ENCODE results near the gene ING4.

Gene ING4

DNA sequence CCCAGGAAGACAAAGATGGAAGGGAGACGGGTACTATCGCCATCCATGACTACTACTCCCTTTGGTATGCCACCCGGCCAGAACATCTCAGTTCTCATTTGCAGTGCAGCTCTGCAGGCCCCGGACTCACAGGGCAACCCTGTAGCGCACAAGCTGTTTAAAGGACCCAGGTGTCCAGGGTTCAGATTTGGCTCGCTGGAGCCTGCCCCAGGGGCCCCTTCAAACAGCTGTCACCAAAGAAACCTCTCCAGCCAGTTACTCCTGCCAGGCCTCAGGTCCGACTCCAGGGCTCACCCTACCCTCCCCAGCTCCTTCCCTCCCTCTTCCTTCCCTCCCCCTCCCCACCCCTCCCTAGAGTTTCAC lies 50.3 kb downstream of the ING4 start:
- H3K4me1 ChIP-seq (ENCODE audit: control insufficient read depth, insufficient read depth, low read depth, low read length): peaks cover 21% of the 10 kb centered on the region
- peak overlapping the region; percentile 65 for H2BK15ac ChIP-seq (ENCODE audit: low read depth, poor library complexity, severe bottlenecking)
- H3K23ac ChIP-seq (ENCODE audit: low read length in 2 of 2): no peak overlapping the region
- peak overlapping the region; percentile 27 to 70 for H3K4me3 ChIP-seq (ENCODE audit: insufficient read depth in 1 of 2, low read depth in 1 of 2, low read length in 2 of 2)
- peak overlapping the region; percentile 100 for H4K8ac ChIP-seq (ENCODE audit: low read length)
- peak overlapping the region; percentile 100 for H2BK120ac ChIP-seq (ENCODE audit: low read depth, low read length)
- peak overlapping the region; percentile 46 to 97 for H2BK12ac ChIP-seq (ENCODE audit: low read length in 2 of 2)
- no peaks in the 10 kb centered on the region for H3K27me3 ChIP-seq (ENCODE audit: control insufficient read depth in 1 of 2, insufficient read depth in 1 of 2, low read length in 2 of 2)
- no peak overlapping the region for H2AFZ ChIP-seq (ENCODE audit: low read depth, low read length)
- WGBS: 57% methylated on average over 7 of the region's 7 CpGs
- H2AK5ac ChIP-seq (ENCODE audit: low read length, severe bottlenecking): peak overlapping the region; percentile 94
- peak overlapping the region; percentile 54 for H3K4me2 ChIP-seq (ENCODE audit: low read length, poor library complexity, severe bottlenecking)
- H3K36me3 ChIP-seq (ENCODE audit: control insufficient read depth in 1 of 2, insufficient read depth in 2 of 2, low read depth in 1 of 2, low read length in 2 of 2): no peaks in the 10 kb centered on the region
- peak overlapping the region; percentile 77 to 86 for H3K4ac ChIP-seq (ENCODE audit: low read depth in 1 of 2, low read length in 2 of 2)
- H2BK5ac ChIP-seq (ENCODE audit: low read depth, low read length, poor library complexity, severe bottlenecking): peak overlapping the region; percentile 86
- peak overlapping the region; percentile 94 to 97 for H3K18ac ChIP-seq (ENCODE audit: low read depth in 1 of 2, low read length in 2 of 2)
- H3K9me3 ChIP-seq (ENCODE audit: control insufficient read depth, low read length): no peaks in the 10 kb centered on the region
- no peaks in the 10 kb centered on the region for H3K79me1 ChIP-seq (replicated peaks; ENCODE audit: low read length, poor library complexity, severe bottlenecking)
- no peak overlapping the region for H3K14ac ChIP-seq (ENCODE audit: low read length in 2 of 2)
- DNase-seq: no peak
- peak overlapping the region; percentile 96 for H4K91ac ChIP-seq (ENCODE audit: low read length)
- peak overlapping the region; percentile 99 for H3K27ac ChIP-seq (ENCODE audit: low read length, poor library complexity, severe bottlenecking)
- H3K9ac ChIP-seq (ENCODE audit: low read length): peak overlapping the region; percentile 87

DNA sequence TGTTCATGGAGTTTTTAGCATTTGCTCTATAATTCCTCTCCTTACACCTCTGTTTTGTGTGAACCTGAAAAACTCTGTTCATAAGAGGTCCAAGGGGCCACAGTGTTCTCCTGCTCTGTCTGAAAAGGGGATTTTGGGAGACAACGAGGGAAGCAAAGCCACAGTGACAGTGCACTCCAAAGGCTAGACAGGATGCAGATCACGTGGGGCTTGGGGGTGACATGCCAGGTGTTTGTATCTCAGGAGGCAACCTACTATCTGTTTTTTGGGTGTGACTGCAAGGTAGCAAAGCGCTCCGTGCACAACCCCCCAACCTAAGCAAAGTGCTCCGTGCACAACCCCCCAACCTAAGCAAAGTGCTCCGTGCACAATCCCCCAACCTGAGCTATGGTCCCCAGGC lies 50.7 kb downstream of the ING4 start:
- H3K27me3 ChIP-seq (ENCODE audit: control insufficient read depth in 1 of 2, insufficient read depth in 1 of 2, low read length in 2 of 2): no peaks in the 10 kb centered on the region
- DNase-seq: no peak
- no peaks in the 10 kb centered on the region for H3K36me3 ChIP-seq (ENCODE audit: control insufficient read depth in 1 of 2, insufficient read depth in 2 of 2, low read depth in 1 of 2, low read length in 2 of 2)
- peak overlapping the region; percentile 87 for H3K9ac ChIP-seq (ENCODE audit: low read length)
- H3K79me1 ChIP-seq (replicated peaks; ENCODE audit: low read length, poor library complexity, severe bottlenecking): no peaks in the 10 kb centered on the region
- H3K4me3 ChIP-seq (ENCODE audit: insufficient read depth in 1 of 2, low read depth in 1 of 2, low read length in 2 of 2): no peak overlapping the region
- WGBS: 87% methylated on average over 6 of the region's 6 CpGs
- H3K23ac ChIP-seq (ENCODE audit: low read length in 2 of 2): no peak overlapping the region
- H3K14ac ChIP-seq (ENCODE audit: low read length in 2 of 2): no peak overlapping the region
- H2BK15ac ChIP-seq (ENCODE audit: low read depth, poor library complexity, severe bottlenecking): peak overlapping the region; percentile 48
- H2AK5ac ChIP-seq (ENCODE audit: low read length, severe bottlenecking): peak overlapping the region; percentile 94
- peak overlapping the region; percentile 96 for H4K91ac ChIP-seq (ENCODE audit: low read length)
- no peak overlapping the region for H3K4me2 ChIP-seq (ENCODE audit: low read length, poor library complexity, severe bottlenecking)
- H2BK12ac ChIP-seq (ENCODE audit: low read length in 2 of 2): peak overlapping the region; percentile 46 to 97
- peaks cover 21% of the 10 kb centered on the region for H3K4me1 ChIP-seq (ENCODE audit: control insufficient read depth, insufficient read depth, low read depth, low read length)
- H2BK120ac ChIP-seq (ENCODE audit: low read depth, low read length): peak overlapping the region; percentile 100
- H3K9me3 ChIP-seq (ENCODE audit: control insufficient read depth, low read length): no peaks in the 10 kb centered on the region
- peak overlapping the region; percentile 77 to 86 for H3K4ac ChIP-seq (ENCODE audit: low read depth in 1 of 2, low read length in 2 of 2)
- no peak overlapping the region for H2BK5ac ChIP-seq (ENCODE audit: low read depth, low read length, poor library complexity, severe bottlenecking)
- H2AFZ ChIP-seq (ENCODE audit: low read depth, low read length): no peak overlapping the region
- peak overlapping the region; percentile 94 to 97 for H3K18ac ChIP-seq (ENCODE audit: low read depth in 1 of 2, low read length in 2 of 2)
- H4K8ac ChIP-seq (ENCODE audit: low read length): peak overlapping the region; percentile 100
- peak overlapping the region; percentile 99 for H3K27ac ChIP-seq (ENCODE audit: low read length, poor library complexity, severe bottlenecking)

DNA sequence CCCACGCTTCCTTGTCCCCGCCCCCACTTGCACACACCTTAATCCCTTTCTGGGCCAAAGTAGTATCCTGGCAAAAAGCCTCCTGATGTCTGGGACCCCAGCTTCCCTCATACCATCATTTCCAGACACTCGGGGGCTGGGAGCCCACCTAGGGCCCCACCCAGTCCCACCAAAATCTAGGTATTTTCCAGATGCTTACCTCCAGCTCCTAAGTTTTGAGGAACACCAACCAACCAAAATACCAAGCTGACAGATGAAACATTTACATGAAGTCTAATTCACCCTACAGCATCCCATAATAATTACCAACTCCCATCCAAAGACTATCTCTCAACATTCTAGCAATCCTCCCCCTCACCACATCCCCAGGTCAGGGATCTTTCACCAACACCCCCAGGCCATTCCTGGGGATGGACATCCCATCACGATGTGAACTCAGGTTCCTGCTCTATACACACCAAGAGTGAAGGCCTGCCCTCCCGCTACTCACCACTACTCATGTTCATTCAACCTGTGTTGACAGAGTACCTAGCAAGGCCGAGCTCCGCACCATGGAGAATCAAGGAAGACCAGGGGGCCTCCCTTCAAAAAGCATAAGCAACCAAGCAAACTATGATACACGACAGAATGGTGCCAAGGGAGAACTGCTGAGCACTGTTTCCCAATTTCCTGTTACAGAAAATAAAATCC lies 54.2 kb downstream of the ING4 start:
- H3K9ac ChIP-seq (ENCODE audit: low read length): no peak overlapping the region
- H3K4me3 ChIP-seq (ENCODE audit: insufficient read depth in 1 of 2, low read depth in 1 of 2, low read length in 2 of 2): no peak overlapping the region
- H3K27ac ChIP-seq (ENCODE audit: low read length, poor library complexity, severe bottlenecking): peak overlapping the region; percentile 31
- no peak overlapping the region for H3K4me2 ChIP-seq (ENCODE audit: low read length, poor library complexity, severe bottlenecking)
- H3K27me3 ChIP-seq (ENCODE audit: control insufficient read depth in 1 of 2, insufficient read depth in 1 of 2, low read length in 2 of 2): no peaks in the 10 kb centered on the region
- H3K23ac ChIP-seq (ENCODE audit: low read length in 2 of 2): no peak overlapping the region
- peaks cover 8 to 9% of the 10 kb centered on the region in 2 experiments for H3K36me3 ChIP-seq (ENCODE audit: control insufficient read depth in 1 of 2, insufficient read depth in 2 of 2, low read depth in 1 of 2, low read length in 2 of 2)
- WGBS: 79% methylated on average over 8 of the region's 8 CpGs
- H3K18ac ChIP-seq (ENCODE audit: low read depth in 1 of 2, low read length in 2 of 2): peak overlapping the region; percentile 8 to 28
- H2BK120ac ChIP-seq (ENCODE audit: low read depth, low read length): peak overlapping the region; percentile 30
- peak overlapping the region; percentile 30 for H4K91ac ChIP-seq (ENCODE audit: low read length)
- peak overlapping the region; percentile 29 to 41 for H2BK12ac ChIP-seq (ENCODE audit: low read length in 2 of 2)
- no peak overlapping the region for H2BK5ac ChIP-seq (ENCODE audit: low read depth, low read length, poor library complexity, severe bottlenecking)
- H3K79me1 ChIP-seq (replicated peaks; ENCODE audit: low read length, poor library complexity, severe bottlenecking): no peaks in the 10 kb centered on the region
- no peaks in the 10 kb centered on the region for H3K9me3 ChIP-seq (ENCODE audit: control insufficient read depth, low read length)
- peak overlapping the region; percentile 24 to 63 for H3K4ac ChIP-seq (ENCODE audit: low read depth in 1 of 2, low read length in 2 of 2)
- no peak overlapping the region for H2AFZ ChIP-seq (ENCODE audit: low read depth, low read length)
- no peak for DNase-seq
- H2BK15ac ChIP-seq (ENCODE audit: low read depth, poor library complexity, severe bottlenecking): no peak overlapping the region
- no peak overlapping the region for H3K14ac ChIP-seq (ENCODE audit: low read length in 2 of 2)
- H4K8ac ChIP-seq (ENCODE audit: low read length): peak overlapping the region; percentile 36
- H3K4me1 ChIP-seq (ENCODE audit: control insufficient read depth, insufficient read depth, low read depth, low read length): peaks cover 25% of the 10 kb centered on the region
- peak overlapping the region; percentile 55 for H2AK5ac ChIP-seq (ENCODE audit: low read length, severe bottlenecking)

DNA sequence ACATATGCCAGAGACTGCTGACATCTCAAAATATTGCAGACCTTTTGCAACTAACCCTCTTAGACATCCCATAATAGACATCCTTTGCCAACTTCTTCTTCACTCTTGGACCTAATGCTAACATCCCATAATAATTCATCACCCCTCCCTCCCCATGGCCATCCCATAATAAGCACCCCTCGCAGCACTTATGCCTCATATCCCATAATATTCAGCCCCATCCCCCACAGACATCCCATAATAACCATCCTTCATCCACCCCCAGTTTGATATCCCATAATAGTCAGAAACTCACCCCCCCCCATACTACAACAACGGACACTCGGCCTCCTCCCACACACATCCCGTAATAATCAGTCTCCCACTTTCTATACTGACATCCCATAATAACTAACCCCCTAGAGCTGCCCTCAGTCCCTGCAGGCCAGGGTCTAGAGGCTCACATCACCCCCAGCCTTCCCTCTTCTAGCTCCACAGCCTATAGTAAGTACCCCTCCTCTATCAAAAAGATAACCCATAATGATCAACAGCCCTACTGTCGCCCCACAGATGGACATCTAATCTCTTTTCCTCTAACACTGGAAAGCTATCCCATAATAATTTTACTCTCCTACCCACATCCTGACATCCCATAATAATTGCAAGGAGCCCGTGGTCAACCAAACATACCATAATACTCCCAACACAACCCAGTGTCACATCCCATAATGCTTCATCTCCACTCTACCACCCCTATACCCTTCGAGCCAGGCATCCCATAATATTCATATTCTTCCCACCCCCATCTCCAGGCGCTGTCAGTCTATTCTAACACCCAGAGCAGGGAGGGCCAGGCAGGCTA lies 54.9 kb downstream of the ING4 start:
- peak; percentile 52 for DNase-seq
- Histone ChIP-seq H4K91ac (ENCODE audit: low read length) (no peak overlapping the region), H3K27me3 (ENCODE audit: control insufficient read depth in 1 of 2, insufficient read depth in 1 of 2, low read length in 2 of 2) (no peaks in the 10 kb centered on the region), H3K4ac (ENCODE audit: low read depth in 1 of 2, low read length in 2 of 2) (peak overlapping the region in 1 of 2 experiments; percentile 64), H2AFZ (ENCODE audit: low read depth, low read length) (no peak overlapping the region), H4K8ac (ENCODE audit: low read length) (no peak overlapping the region), H3K14ac (ENCODE audit: low read length in 2 of 2) (no peak overlapping the region), H3K4me2 (ENCODE audit: low read length, poor library complexity, severe bottlenecking) (no peak overlapping the region), H3K9me3 (ENCODE audit: control insufficient read depth, low read length) (no peaks in the 10 kb centered on the region), H2BK120ac (ENCODE audit: low read depth, low read length) (peak overlapping the region; percentile 55), H3K4me3 (ENCODE audit: insufficient read depth in 1 of 2, low read depth in 1 of 2, low read length in 2 of 2) (no peak overlapping the region), H2BK5ac (ENCODE audit: low read depth, low read length, poor library complexity, severe bottlenecking) (no peak overlapping the region), H3K23ac (ENCODE audit: low read length in 2 of 2) (no peak overlapping the region), H3K79me1 (replicated peaks; ENCODE audit: low read length, poor library complexity, severe bottlenecking) (no peaks in the 10 kb centered on the region), H2AK5ac (ENCODE audit: low read length, severe bottlenecking) (peak overlapping the region; percentile 68), H3K18ac (ENCODE audit: low read depth in 1 of 2, low read length in 2 of 2) (no peak overlapping the region), H3K4me1 (ENCODE audit: control insufficient read depth, insufficient read depth, low read depth, low read length) (peaks cover 23% of the 10 kb centered on the region), H2BK12ac (ENCODE audit: low read length in 2 of 2) (peak overlapping the region in 1 of 2 experiments; percentile 38), H3K9ac (ENCODE audit: low read length) (no peak overlapping the region), H3K27ac (ENCODE audit: low read length, poor library complexity, severe bottlenecking) (peak overlapping the region; percentile 31), H2BK15ac (ENCODE audit: low read depth, poor library complexity, severe bottlenecking) (no peak overlapping the region), H3K36me3 (ENCODE audit: control insufficient read depth in 1 of 2, insufficient read depth in 2 of 2, low read depth in 1 of 2, low read length in 2 of 2) (peaks cover 12 to 13% of the 10 kb centered on the region in 2 experiments)
- 49% methylated on average over 8 of the region's 8 CpGs for WGBS

Measured in mesenchymal stem cell (in vitro differentiated cells and primary cell).